ENCODE results near the gene RAB11FIP2. TPM values are rescaled to one million over a fixed set of nuclear protein-coding genes. Genes with fewer than 3 reads are reported as not detected.

RAB11FIP2 gene
- total RNA-seq, 1 experiment from 2014 or later = 12.2 TPM

DNA sequence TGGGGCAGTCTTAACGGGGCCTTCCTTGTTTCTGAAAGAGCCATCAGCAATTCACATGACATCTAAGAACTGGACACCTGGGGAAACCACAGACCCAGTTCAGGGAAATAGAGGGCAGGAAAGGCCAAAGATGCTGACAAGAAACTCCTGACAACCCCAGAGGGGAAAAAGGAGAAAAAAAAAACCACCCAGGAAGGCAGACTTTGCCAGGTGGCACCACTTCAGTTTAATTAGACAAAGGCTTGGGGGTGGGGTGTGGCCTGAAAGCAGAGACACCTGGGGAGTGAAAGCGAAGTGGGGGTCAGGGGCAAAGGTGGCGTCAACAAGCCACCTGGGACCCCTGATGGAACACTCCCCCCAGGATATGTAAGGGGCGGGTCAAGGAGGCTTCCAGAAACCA lies 53.6 kb downstream of the RAB11FIP2 start (continued):
- no peak for TF ChIP-seq STAT6 (CRISPR knock-in tag; conservative IDR thresholded peaks at IDR 0.05; ENCODE audit: low read depth)
- no peak for TF ChIP-seq NR3C1 (CRISPR knock-in tag; conservative IDR thresholded peaks at IDR 0.05; ENCODE audit: low read depth)
- no peak for TF ChIP-seq ZNF232 (CRISPR knock-in tag; IDR thresholded peaks at IDR 0.05)
- no peak for TF ChIP-seq FOXJ3 (CRISPR knock-in tag; IDR thresholded peaks at IDR 0.05; ENCODE audit: borderline replicate concordance)
- TF ChIP-seq, protein P1, sequence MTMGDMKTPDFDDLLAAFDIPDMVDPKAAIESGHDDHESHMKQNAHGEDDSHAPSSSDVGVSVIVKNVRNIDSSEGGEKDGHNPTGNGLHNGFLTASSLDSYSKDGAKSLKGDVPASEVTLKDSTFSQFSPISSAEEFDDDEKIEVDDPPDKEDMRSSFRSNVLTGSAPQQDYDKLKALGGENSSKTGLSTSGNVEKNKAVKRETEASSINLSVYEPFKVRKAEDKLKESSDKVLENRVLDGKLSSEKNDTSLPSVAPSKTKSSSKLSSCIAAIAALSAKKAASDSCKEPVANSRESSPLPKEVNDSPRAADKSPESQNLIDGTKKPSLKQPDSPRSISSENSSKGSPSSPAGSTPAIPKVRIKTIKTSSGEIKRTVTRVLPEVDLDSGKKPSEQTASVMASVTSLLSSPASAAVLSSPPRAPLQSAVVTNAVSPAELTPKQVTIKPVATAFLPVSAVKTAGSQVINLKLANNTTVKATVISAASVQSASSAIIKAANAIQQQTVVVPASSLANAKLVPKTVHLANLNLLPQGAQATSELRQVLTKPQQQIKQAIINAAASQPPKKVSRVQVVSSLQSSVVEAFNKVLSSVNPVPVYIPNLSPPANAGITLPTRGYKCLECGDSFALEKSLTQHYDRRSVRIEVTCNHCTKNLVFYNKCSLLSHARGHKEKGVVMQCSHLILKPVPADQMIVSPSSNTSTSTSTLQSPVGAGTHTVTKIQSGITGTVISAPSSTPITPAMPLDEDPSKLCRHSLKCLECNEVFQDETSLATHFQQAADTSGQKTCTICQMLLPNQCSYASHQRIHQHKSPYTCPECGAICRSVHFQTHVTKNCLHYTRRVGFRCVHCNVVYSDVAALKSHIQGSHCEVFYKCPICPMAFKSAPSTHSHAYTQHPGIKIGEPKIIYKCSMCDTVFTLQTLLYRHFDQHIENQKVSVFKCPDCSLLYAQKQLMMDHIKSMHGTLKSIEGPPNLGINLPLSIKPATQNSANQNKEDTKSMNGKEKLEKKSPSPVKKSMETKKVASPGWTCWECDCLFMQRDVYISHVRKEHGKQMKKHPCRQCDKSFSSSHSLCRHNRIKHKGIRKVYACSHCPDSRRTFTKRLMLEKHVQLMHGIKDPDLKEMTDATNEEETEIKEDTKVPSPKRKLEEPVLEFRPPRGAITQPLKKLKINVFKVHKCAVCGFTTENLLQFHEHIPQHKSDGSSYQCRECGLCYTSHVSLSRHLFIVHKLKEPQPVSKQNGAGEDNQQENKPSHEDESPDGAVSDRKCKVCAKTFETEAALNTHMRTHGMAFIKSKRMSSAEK (CRISPR knock-in tag; IDR thresholded peaks at IDR 0.05; ENCODE audit: borderline replicate concordance) = no peak
- no peak for TF ChIP-seq MXD4 (CRISPR knock-in tag; IDR thresholded peaks at IDR 0.05; ENCODE audit: borderline replicate concordance)
- no peak for TF ChIP-seq E2F5 (CRISPR knock-in tag; IDR thresholded peaks at IDR 0.05)
- no peak for TF ChIP-seq ARID4B (CRISPR knock-in tag; IDR thresholded peaks at IDR 0.05; ENCODE audit: borderline replicate concordance)
- TF ChIP-seq JAZF1 (CRISPR knock-in tag; IDR thresholded peaks at IDR 0.05) = no peak
- TF ChIP-seq ATF1 (CRISPR knock-in tag; IDR thresholded peaks at IDR 0.05) = no peak
- no peak for TF ChIP-seq E2F4 (CRISPR knock-in tag; IDR thresholded peaks at IDR 0.05; ENCODE audit: borderline replicate concordance, low read depth)

DNA sequence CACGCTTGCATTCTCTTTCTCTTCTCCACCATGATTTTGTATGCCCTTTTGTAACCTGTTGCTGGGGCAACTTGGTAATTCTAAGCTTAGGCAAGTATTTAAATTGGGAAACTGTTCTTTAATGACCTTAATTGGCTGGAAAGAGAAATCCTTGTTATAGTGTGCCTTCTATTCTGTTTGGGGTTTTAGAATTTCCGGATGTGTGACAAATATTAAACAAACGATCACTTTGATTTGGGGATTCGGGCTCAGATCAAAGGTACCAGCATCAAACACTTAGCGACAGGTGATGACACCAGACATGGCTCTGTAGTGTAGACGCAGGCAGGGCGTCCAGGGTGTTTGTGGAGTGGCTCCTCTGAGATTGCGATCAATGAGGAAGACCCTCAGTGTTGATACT lies 55.0 kb downstream of the RAB11FIP2 start:
- DNase-seq (ENCODE audit: low spot score) = no peak
- H3K36me3 Mint-ChIP-seq = peaks cover 12% of the 10 kb centered on the region
- no peak overlapping the region for H3K27ac Mint-ChIP-seq
- ATAC-seq = no peak
- TF ChIP-seq, protein P2, sequence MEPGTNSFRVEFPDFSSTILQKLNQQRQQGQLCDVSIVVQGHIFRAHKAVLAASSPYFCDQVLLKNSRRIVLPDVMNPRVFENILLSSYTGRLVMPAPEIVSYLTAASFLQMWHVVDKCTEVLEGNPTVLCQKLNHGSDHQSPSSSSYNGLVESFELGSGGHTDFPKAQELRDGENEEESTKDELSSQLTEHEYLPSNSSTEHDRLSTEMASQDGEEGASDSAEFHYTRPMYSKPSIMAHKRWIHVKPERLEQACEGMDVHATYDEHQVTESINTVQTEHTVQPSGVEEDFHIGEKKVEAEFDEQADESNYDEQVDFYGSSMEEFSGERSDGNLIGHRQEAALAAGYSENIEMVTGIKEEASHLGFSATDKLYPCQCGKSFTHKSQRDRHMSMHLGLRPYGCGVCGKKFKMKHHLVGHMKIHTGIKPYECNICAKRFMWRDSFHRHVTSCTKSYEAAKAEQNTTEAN (CRISPR knock-in tag; IDR thresholded peaks at IDR 0.05) = no peak
- no peak for TF ChIP-seq GABPB1 (CRISPR knock-in tag; IDR thresholded peaks at IDR 0.05)
- TF ChIP-seq SOX15 (CRISPR knock-in tag; IDR thresholded peaks at IDR 0.05) = no peak
- TF ChIP-seq ATF2 (CRISPR knock-in tag; IDR thresholded peaks at IDR 0.05; ENCODE audit: borderline replicate concordance, low read depth) = no peak
- H3K9me3 Mint-ChIP-seq = peaks cover 24% of the 10 kb centered on the region
- ChIA-PET CTCF (no interaction called here), POLR2A (no interaction called here)
- H3K4me1 Mint-ChIP-seq = peaks cover 42% of the 10 kb centered on the region
- no peaks in the 10 kb centered on the region for H3K27me3 Mint-ChIP-seq (ENCODE audit: low read depth)
- H3K4me3 Mint-ChIP-seq = no peak overlapping the region

Measured in WTC11 (cell line).